Mucosa of rectum (tissue), 2 donors: Measurements from ENCODE around the gene MEF2C.
A peak's percentile ranks its signal among the peaks of the same experiment; 100 is the strongest.

Source experiments
- H3K27ac ChIP-seq, 2 donors: one replicate each; pipeline ENCODE4 v1.7.0; 2013; ENCODE audit warnings: inconsistent platforms in 2 of 2, low read depth in 2 of 2, low read length in 2 of 2
- H3K27me3 ChIP-seq, 2 donors: one replicate each; pipeline ENCODE4 v1.7.0; 2013; ENCODE audit warnings: low read length in 2 of 2; ENCODE audit not compliant: control insufficient read depth in 2 of 2, insufficient read depth in 2 of 2
- H3K36me3 ChIP-seq, 2 donors: one replicate each; pipeline ENCODE4 v1.7.0; 2013; ENCODE audit warnings: low read length in 2 of 2; ENCODE audit not compliant: control insufficient read depth in 2 of 2, insufficient read depth in 2 of 2
- H3K4me1 ChIP-seq, 2 donors: one replicate each; pipeline ENCODE4 v1.7.0; 2013; ENCODE audit warnings: low read length in 2 of 2, mild to moderate bottlenecking in 1 of 2; ENCODE audit not compliant: control insufficient read depth in 2 of 2, insufficient read depth in 2 of 2
- H3K4me3 ChIP-seq, 2 donors: one replicate each; pipeline ENCODE4 v1.7.0; 2013; ENCODE audit warnings: low read length in 2 of 2
- H3K9ac ChIP-seq, 2 donors: one replicate each; pipeline ENCODE4 v1.7.0; 2013; ENCODE audit warnings: low read length in 2 of 2, low read depth in 1 of 2, mild to moderate bottlenecking in 1 of 2
- H3K9me3 ChIP-seq, 2 donors: one replicate each; pipeline ENCODE4 v1.7.0; 2013; ENCODE audit warnings: low read length in 2 of 2; ENCODE audit not compliant: control insufficient read depth in 2 of 2
- donor health status: healthy.
- donor health status: Normal muscosa, but diverticular disease.

The MEF2C gene

GRCh38 chr5:88758184-88758583 is 124.8 kb downstream of the MEF2C start:
- H3K27me3 ChIP-seq: no peaks in the 10 kb centered on the region

DNA sequence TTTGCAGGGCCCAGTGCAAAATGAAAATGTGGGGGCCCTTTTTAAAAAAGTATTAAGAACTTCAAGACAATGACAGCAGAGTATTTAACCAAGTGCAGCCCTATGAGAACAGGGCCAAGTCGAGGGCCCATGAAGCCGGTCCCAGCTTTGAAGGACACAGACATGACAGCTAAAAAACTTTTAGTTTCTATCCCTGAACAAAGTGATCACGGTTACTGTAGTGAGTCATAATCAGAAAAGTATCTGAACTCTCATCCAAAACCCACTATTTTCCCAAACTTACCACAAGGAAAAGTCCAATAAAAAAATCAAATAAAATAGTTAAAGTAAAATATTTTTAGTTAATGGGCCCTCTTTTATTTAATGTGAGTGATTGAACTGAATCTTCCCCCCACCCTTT is 126.0 kb downstream of the MEF2C start:
- no peaks in the 10 kb centered on the region for H3K4me1 ChIP-seq
- peaks cover 2 to 10% of the 10 kb centered on the region in 2 donors for H3K36me3 ChIP-seq
- H3K4me3 ChIP-seq: no peak overlapping the region
- no peaks in the 10 kb centered on the region for H3K9me3 ChIP-seq
- no peak overlapping the region for H3K9ac ChIP-seq
- H3K27me3 ChIP-seq: no peaks in the 10 kb centered on the region
- no peak overlapping the region for H3K27ac ChIP-seq

More at GRCh38 chr5:88758184-88758583, 124.8 kb downstream of the MEF2C start:
- peaks cover 2 to 10% of the 10 kb centered on the region in 2 donors for H3K36me3 ChIP-seq
- no peaks in the 10 kb centered on the region for H3K4me1 ChIP-seq
- H3K27ac ChIP-seq: no peak overlapping the region
- no peak overlapping the region for H3K9ac ChIP-seq
- H3K9me3 ChIP-seq: no peaks in the 10 kb centered on the region
- H3K4me3 ChIP-seq: no peak overlapping the region

DNA sequence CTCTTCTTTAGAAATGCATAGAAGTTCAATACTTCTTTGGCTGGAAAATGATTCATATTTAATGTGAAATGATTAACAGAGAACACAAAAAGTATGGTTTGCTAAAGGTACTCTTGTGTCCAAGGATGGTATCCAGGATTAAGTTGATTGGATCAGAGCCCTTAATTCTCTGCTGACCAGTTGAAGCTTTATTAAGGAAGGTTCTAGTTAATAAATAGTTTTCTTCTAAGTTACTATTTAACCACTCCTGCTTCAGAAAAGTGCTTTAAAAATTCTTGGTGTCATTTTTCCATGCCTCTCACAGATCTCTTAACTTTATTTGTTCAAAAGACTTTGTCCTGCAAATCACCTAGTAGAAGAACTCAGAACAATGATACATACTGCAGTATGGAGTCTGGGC is 134.3 kb downstream of the MEF2C start:
- H3K36me3 ChIP-seq: peaks cover 0 to 4% of the 10 kb centered on the region in 2 donors
- H3K4me3 ChIP-seq: no peak overlapping the region
- no peaks in the 10 kb centered on the region for H3K27me3 ChIP-seq
- H3K9me3 ChIP-seq: no peaks in the 10 kb centered on the region
- H3K27ac ChIP-seq: no peak overlapping the region
- H3K4me1 ChIP-seq: no peaks in the 10 kb centered on the region
- H3K9ac ChIP-seq: no peak overlapping the region

DNA sequence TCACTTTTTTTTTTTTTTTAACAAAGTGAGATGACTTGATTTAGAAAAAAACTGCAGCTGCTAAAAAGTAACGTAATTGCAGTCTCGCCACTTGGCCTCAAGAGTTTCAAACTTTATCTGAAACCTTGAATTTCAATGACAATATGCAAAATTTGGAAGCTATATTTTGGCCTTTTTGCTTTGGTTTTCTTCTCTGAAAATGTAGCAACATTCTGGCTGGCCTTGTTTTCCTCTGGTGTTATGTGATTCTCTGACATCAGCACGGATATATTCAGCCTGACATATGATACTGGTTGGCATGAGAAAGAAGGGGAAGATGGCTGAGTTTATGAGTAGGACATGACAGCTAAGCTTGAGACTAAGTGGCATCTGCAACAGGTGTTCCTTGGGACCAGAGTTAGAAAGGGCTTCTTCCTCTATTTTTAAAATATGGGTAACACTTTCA is 136.5 kb downstream of the MEF2C start:
- no peak overlapping the region for H3K9ac ChIP-seq
- H3K9me3 ChIP-seq: no peaks in the 10 kb centered on the region
- no peaks in the 10 kb centered on the region for H3K4me1 ChIP-seq
- H3K27me3 ChIP-seq: no peaks in the 10 kb centered on the region
- H3K27ac ChIP-seq: no peak overlapping the region
- H3K36me3 ChIP-seq: peaks cover 0 to under 1% of the 10 kb centered on the region in 2 donors
- H3K4me3 ChIP-seq: no peak overlapping the region

- Histone ChIP-seq H3K9ac (no peak overlapping the region), H3K4me1 (no peaks in the 10 kb centered on the region), H3K36me3 (no peaks in the 10 kb centered on the region), H3K27me3 (no peaks in the 10 kb centered on the region), H3K4me3 (no peak overlapping the region), H3K27ac (no peak overlapping the region), H3K9me3 (no peaks in the 10 kb centered on the region)
Measured at GRCh38 chr5:88745093-88745696, 137.8 kb downstream of the MEF2C start.

- Histone ChIP-seq H3K36me3 (no peaks in the 10 kb centered on the region), H3K4me1 (no peaks in the 10 kb centered on the region), H3K4me3 (no peak overlapping the region), H3K27ac (no peak overlapping the region), H3K27me3 (no peaks in the 10 kb centered on the region), H3K9ac (no peak overlapping the region), H3K9me3 (no peaks in the 10 kb centered on the region)
Measured at GRCh38 chr5:88743231-88743834, 139.7 kb downstream of the MEF2C start.

- H3K9me3 ChIP-seq: no peaks in the 10 kb centered on the region
- H3K4me1 ChIP-seq: no peaks in the 10 kb centered on the region
- no peak overlapping the region for H3K4me3 ChIP-seq
- H3K27me3 ChIP-seq: no peaks in the 10 kb centered on the region
- no peak overlapping the region for H3K9ac ChIP-seq
- H3K27ac ChIP-seq: no peak overlapping the region
- H3K36me3 ChIP-seq: no peaks in the 10 kb centered on the region
Measured at GRCh38 chr5:88741964-88742363, 141.0 kb downstream of the MEF2C start.

DNA sequence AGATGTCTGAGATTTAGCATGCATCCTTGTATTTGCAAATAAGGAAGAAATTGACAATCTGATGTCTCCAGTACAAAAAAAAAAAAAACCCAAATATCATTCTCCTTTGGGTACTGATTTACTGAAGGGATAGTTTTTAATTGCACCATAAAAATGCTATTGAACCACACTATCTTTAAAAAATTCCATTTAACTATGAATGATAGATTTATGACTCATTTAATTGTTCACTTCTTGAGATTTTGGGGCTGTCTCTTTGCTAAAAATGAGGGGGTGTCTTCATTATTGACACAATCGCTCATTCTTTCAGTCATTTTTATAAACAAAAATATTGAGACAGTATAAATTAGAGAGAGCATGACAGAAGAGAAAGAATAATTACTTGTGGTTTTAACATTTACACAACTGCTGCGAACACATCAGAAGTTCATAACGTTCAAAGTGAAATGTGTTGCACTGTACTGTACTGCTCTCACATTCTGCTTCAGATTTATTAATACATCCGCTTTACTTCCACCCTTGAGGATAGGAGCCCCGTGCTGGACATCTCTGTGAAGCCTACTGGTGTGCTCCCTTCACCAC is 142.3 kb downstream of the MEF2C start:
- Histone ChIP-seq H3K4me3 (no peak overlapping the region), H3K9ac (no peak overlapping the region), H3K9me3 (no peaks in the 10 kb centered on the region), H3K27me3 (no peaks in the 10 kb centered on the region), H3K4me1 (no peaks in the 10 kb centered on the region), H3K36me3 (no peaks in the 10 kb centered on the region), H3K27ac (no peak overlapping the region)

DNA sequence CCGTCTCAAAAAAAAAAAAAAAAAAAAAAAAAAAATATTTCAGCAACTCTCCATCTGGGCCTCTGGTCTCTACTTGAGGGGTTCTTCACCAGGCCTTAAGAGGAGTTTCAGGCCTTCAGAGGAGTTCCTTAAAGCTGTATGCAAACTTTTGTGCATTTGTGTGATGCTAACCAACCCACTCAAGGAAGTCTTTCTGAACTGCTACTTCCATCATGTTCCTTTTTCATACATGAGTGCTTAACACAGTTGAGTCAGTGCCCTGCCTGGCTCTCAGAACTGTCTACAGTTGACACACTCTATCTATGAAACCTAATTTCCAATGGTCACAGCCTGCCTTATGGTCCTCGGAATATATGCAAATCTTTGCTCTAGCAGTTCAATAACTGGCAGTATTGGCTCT is 146.5 kb downstream of the MEF2C start:
- H3K4me3 ChIP-seq: no peak overlapping the region
- H3K9me3 ChIP-seq: no peaks in the 10 kb centered on the region
- no peak overlapping the region for H3K9ac ChIP-seq
- no peaks in the 10 kb centered on the region for H3K27me3 ChIP-seq
- H3K36me3 ChIP-seq: no peaks in the 10 kb centered on the region
- H3K27ac ChIP-seq: no peak overlapping the region
- peaks cover 0 to 2% of the 10 kb centered on the region in 2 donors for H3K4me1 ChIP-seq

- H3K9me3 ChIP-seq: no peaks in the 10 kb centered on the region
- H3K27me3 ChIP-seq: no peaks in the 10 kb centered on the region
- H3K4me1 ChIP-seq: peaks cover 0 to 2% of the 10 kb centered on the region in 2 donors
- no peak overlapping the region for H3K9ac ChIP-seq
- H3K27ac ChIP-seq: peak overlapping the region in 1 of 2 donors; percentile 29
- no peaks in the 10 kb centered on the region for H3K36me3 ChIP-seq
- no peak overlapping the region for H3K4me3 ChIP-seq
Measured at GRCh38 chr5:88734983-88735382, 148.0 kb downstream of the MEF2C start.
